GM23248 (cell line): ENCODE results near the gene EGR4.

Experiments
- EZH2 ChIP-seq: fragments of 200-600 bp; sonication (generic); IDR thresholded peaks from 2 replicates; pipeline ENCODE4 v1.6.1; 2018; ENCODE audit warnings: antibody characterized with exemption, mild to moderate bottlenecking; ENCODE audit not compliant: insufficient read depth, poor library complexity, severe bottlenecking
- EZH2phosphoT487 ChIP-seq: fragments of 200-600 bp; sonication (generic); IDR thresholded peaks from 2 replicates; pipeline ENCODE4 v1.6.1; 2018; ENCODE audit warnings: antibody characterized with exemption, moderate library complexity, mild to moderate bottlenecking, low read depth; ENCODE audit not compliant: insufficient read depth

GRCh38 chr2:73264332-73264606 is 29.1 kb downstream of the EGR4 start:
- TF ChIP-seq EZH2 (no peak), EZH2phosphoT487 (no peak)
